Measurements from ENCODE around the gene ULK1.

GRCh38 chr12:131914179-131914702 lies 19.8 kb downstream of the ULK1 start:
- no peak for TF ChIP-seq CTCF (IDR thresholded peaks at IDR 0.05; ENCODE audit: low read depth, low read length, poor library complexity, severe bottlenecking)
- TF ChIP-seq EZH2phosphoT487 (IDR thresholded peaks at IDR 0.05; ENCODE audit: borderline replicate concordance, low read length), result no peak
